Gastroesophageal sphincter (tissue), 3 donors: ENCODE results near the gene MAL.

ENCODE experiments used
- POLR2A ChIP-seq, 2 donors: fragments of 450-650 bp; IDR thresholded peaks; one replicate each; pipeline ENCODE4 v1.6.1; 2017; ENCODE audit warnings: antibody characterized with exemption in 2 of 2, mild to moderate bottlenecking in 2 of 2, moderate library complexity in 1 of 2
- TF ChIP-seq, protein P1 (sequence below), 4 experiments: fragments of 200-600 bp in 2 of 4; fragments of 450-650 bp in 2 of 4; sonication (generic) in 1 of 4; IDR thresholded peaks; one replicate each; pipeline ENCODE4 v1.5.1; 2017 to 2019; ENCODE audit warnings: antibody characterized with exemption in 4 of 4, mild to moderate bottlenecking in 2 of 4, moderate library complexity in 2 of 4

- TF ChIP-seq, protein P1, sequence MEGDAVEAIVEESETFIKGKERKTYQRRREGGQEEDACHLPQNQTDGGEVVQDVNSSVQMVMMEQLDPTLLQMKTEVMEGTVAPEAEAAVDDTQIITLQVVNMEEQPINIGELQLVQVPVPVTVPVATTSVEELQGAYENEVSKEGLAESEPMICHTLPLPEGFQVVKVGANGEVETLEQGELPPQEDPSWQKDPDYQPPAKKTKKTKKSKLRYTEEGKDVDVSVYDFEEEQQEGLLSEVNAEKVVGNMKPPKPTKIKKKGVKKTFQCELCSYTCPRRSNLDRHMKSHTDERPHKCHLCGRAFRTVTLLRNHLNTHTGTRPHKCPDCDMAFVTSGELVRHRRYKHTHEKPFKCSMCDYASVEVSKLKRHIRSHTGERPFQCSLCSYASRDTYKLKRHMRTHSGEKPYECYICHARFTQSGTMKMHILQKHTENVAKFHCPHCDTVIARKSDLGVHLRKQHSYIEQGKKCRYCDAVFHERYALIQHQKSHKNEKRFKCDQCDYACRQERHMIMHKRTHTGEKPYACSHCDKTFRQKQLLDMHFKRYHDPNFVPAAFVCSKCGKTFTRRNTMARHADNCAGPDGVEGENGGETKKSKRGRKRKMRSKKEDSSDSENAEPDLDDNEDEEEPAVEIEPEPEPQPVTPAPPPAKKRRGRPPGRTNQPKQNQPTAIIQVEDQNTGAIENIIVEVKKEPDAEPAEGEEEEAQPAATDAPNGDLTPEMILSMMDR (IDR thresholded peaks at IDR 0.05), result no peak
- TF ChIP-seq POLR2A (IDR thresholded peaks at IDR 0.05), result no peak
Measured at GRCh38 chr2:94992360-94992759, 33.1 kb upstream of the MAL start.
